ENCODE data around the gene NELL1. TPM values are rescaled to one million over a fixed set of nuclear protein-coding genes. Genes with fewer than 3 reads are reported as not detected.

Gene NELL1
- total and polyA plus RNA-seq, 2 donors (not counting 1 experiment from before 2014, with no cell fraction given) = not detected

GRCh38 chr11:20933086-20933485, 263.7 kb downstream of the NELL1 start:
- no peak for DNase-seq (ENCODE audit: low read depth in 2 of 2)
- TF ChIP-seq EZH2 (IDR thresholded peaks at IDR 0.05; ENCODE audit: low read length, missing control alignments) (no peak), CTCF (conservative IDR thresholded peaks at IDR 0.05 in 1 of 2, IDR thresholded peaks at IDR 0.05 in 1 of 2; ENCODE audit: low read depth in 1 of 2, low read length in 2 of 2) (no peak)
- no peaks in the 10 kb centered on the region for H4K20me1 ChIP-seq (ENCODE audit: control insufficient read depth, extremely low read depth, insufficient read depth, low read length)
- no peaks in the 10 kb centered on the region for H3K4me1 ChIP-seq (ENCODE audit: control insufficient read depth, extremely low read depth, insufficient read depth, low read length)
- H3K4me3 ChIP-seq (replicated peaks in 1 of 4; ENCODE audit: control extremely low read depth in 1 of 4, insufficient read depth in 1 of 4, low read depth in 3 of 4, low read length in 4 of 4) = no peak overlapping the region
- no peak overlapping the region for H3K9ac ChIP-seq (ENCODE audit: insufficient read depth, low read length)
- H3K4me2 ChIP-seq (ENCODE audit: extremely low read depth, insufficient read depth, low read length) = no peak overlapping the region
- no peak overlapping the region for H3K27ac ChIP-seq (ENCODE audit: insufficient read depth, low read length)
- H3K9me3 ChIP-seq (ENCODE audit: control insufficient read depth, insufficient read depth, low read depth, low read length) = no peaks in the 10 kb centered on the region
- no peaks in the 10 kb centered on the region for H3K27me3 ChIP-seq (ENCODE audit: control insufficient read depth, insufficient read depth, low read length)
- no peaks in the 10 kb centered on the region for H3K36me3 ChIP-seq (ENCODE audit: control insufficient read depth, insufficient read depth, low read length)
- H3K79me2 ChIP-seq (ENCODE audit: control insufficient read depth, insufficient read depth, low read length) = no peaks in the 10 kb centered on the region
- H2AFZ ChIP-seq (ENCODE audit: low read length) = no peak overlapping the region

DNA sequence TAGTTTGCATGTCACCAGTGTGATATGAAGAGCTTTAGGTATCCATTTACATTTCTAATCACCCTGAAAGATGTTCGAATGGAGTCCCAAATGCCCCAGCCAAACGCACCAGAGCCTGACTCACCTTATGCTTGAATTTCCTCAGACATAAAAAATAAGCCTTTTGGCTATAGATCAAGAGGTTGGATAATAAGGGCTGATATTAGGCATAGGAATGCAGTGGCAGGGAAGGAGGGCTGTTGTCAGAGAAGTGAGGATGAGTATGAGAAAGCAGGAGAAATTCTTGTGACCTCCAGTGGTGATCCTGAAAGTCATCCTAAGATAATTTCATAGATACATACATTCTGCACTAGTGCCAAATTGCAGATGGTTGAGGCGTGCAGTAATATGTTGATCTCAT, 264.6 kb downstream of the NELL1 start:
- H3K4me2 ChIP-seq (ENCODE audit: extremely low read depth, insufficient read depth, low read length) = no peak overlapping the region
- H3K27ac ChIP-seq (ENCODE audit: insufficient read depth, low read length) = no peak overlapping the region
- H3K4me3 ChIP-seq (replicated peaks in 1 of 4; ENCODE audit: control extremely low read depth in 1 of 4, insufficient read depth in 1 of 4, low read depth in 3 of 4, low read length in 4 of 4) = no peak overlapping the region
- H3K9me3 ChIP-seq (ENCODE audit: control insufficient read depth, insufficient read depth, low read depth, low read length) = no peaks in the 10 kb centered on the region
- H3K4me1 ChIP-seq (ENCODE audit: control insufficient read depth, extremely low read depth, insufficient read depth, low read length) = no peaks in the 10 kb centered on the region
- no peak overlapping the region for H2AFZ ChIP-seq (ENCODE audit: low read length)
- no peaks in the 10 kb centered on the region for H3K27me3 ChIP-seq (ENCODE audit: control insufficient read depth, insufficient read depth, low read length)
- DNase-seq (ENCODE audit: low read depth in 2 of 2) = no peak
- no peaks in the 10 kb centered on the region for H3K36me3 ChIP-seq (ENCODE audit: control insufficient read depth, insufficient read depth, low read length)
- H3K9ac ChIP-seq (ENCODE audit: insufficient read depth, low read length) = no peak overlapping the region
- TF ChIP-seq CTCF (conservative IDR thresholded peaks at IDR 0.05 in 1 of 2, IDR thresholded peaks at IDR 0.05 in 1 of 2; ENCODE audit: low read depth in 1 of 2, low read length in 2 of 2) (no peak), EZH2 (IDR thresholded peaks at IDR 0.05; ENCODE audit: low read length, missing control alignments) (no peak)
- no peaks in the 10 kb centered on the region for H3K79me2 ChIP-seq (ENCODE audit: control insufficient read depth, insufficient read depth, low read length)
- H4K20me1 ChIP-seq (ENCODE audit: control insufficient read depth, extremely low read depth, insufficient read depth, low read length) = no peaks in the 10 kb centered on the region

- no peaks in the 10 kb centered on the region for H3K36me3 ChIP-seq (ENCODE audit: control insufficient read depth, insufficient read depth, low read length)
- no peak for TF ChIP-seq CTCF (conservative IDR thresholded peaks at IDR 0.05 in 1 of 2, IDR thresholded peaks at IDR 0.05 in 1 of 2; ENCODE audit: low read depth in 1 of 2, low read length in 2 of 2)
- H3K27me3 ChIP-seq (ENCODE audit: control insufficient read depth, insufficient read depth, low read length) = no peaks in the 10 kb centered on the region
- H3K9me3 ChIP-seq (ENCODE audit: control insufficient read depth, insufficient read depth, low read depth, low read length) = no peaks in the 10 kb centered on the region
- no peaks in the 10 kb centered on the region for H3K4me1 ChIP-seq (ENCODE audit: control insufficient read depth, extremely low read depth, insufficient read depth, low read length)
- no peak overlapping the region for H3K9ac ChIP-seq (ENCODE audit: insufficient read depth, low read length)
- no peak overlapping the region for H3K4me3 ChIP-seq (replicated peaks in 1 of 4; ENCODE audit: control extremely low read depth in 1 of 4, insufficient read depth in 1 of 4, low read depth in 3 of 4, low read length in 4 of 4)
- no peak overlapping the region for H2AFZ ChIP-seq (ENCODE audit: low read length)
- DNase-seq (ENCODE audit: low read depth in 2 of 2) = no peak
- H3K27ac ChIP-seq (ENCODE audit: insufficient read depth, low read length) = no peak overlapping the region
- H4K20me1 ChIP-seq (ENCODE audit: control insufficient read depth, extremely low read depth, insufficient read depth, low read length) = no peaks in the 10 kb centered on the region
- no peak overlapping the region for H3K4me2 ChIP-seq (ENCODE audit: extremely low read depth, insufficient read depth, low read length)
- no peaks in the 10 kb centered on the region for H3K79me2 ChIP-seq (ENCODE audit: control insufficient read depth, insufficient read depth, low read length)
Observed at GRCh38 chr11:20934516-20934915, 265.1 kb downstream of the NELL1 start.
